Activated CD4-positive, alpha-beta memory T cell treated with anti-CD3 and anti-CD28 coated beads for 36 hours (primary cell): Measurements from ENCODE around the gene ITGA1. TPM values are rescaled to one million over a fixed set of nuclear protein-coding genes. Genes with fewer than 3 reads are reported as not detected.

Experiments
- CTCF ChIA-PET: fragments of 350-600 bp; sonication (Branson Sonifier 250); formaldehyde crosslinking; loops from one replicate; lab custom pipeline; 2021; ENCODE audit warnings: antibody characterized with exemption, inconsistent platforms; lab: Charles Lee
- POLR2A ChIA-PET: fragments of 350-600 bp; sonication (Branson Sonifier 250); formaldehyde crosslinking; loops from one replicate; lab custom pipeline; 2021; ENCODE audit warnings: antibody characterized with exemption; lab: Charles Lee
- DNase-seq: peaks from one replicate; pipeline ENCODE4 v3.0.0-alpha.2; 2020
- H3K27ac Mint-ChIP-seq: one replicate; pipeline ENCODE4 v1.8.0; 2021; ENCODE audit warnings: mixed read lengths
- H3K27me3 Mint-ChIP-seq: one replicate; pipeline ENCODE4 v1.8.0; 2021; ENCODE audit warnings: mixed read lengths
- H3K36me3 Mint-ChIP-seq: one replicate; pipeline ENCODE4 v1.8.0; 2021; ENCODE audit warnings: mixed read lengths
- H3K4me1 Mint-ChIP-seq: one replicate; pipeline ENCODE4 v1.8.0; 2021; ENCODE audit warnings: low read depth, mixed read lengths
- H3K4me3 Mint-ChIP-seq: one replicate; pipeline ENCODE4 v1.8.0; 2021; ENCODE audit warnings: mild to moderate bottlenecking, mixed read lengths
- H3K9me3 Mint-ChIP-seq: one replicate; pipeline ENCODE4 v1.8.0; 2021; ENCODE audit warnings: mixed read lengths
- intact Hi-C: fragments of 100-400 bp; cut with micrococcal nuclease; formaldehyde crosslinking; loops from one replicate; pipeline ENCODE4 v1.15.1; 2023
- total RNA-seq, 2 experiments: library from RNA; stranded (reverse); gene quantifications; one replicate each; pipeline ENCODE4 v1.2.3, GENCODE V29; 2021

Gene ITGA1
- total RNA-seq, 2 experiments from 2014 or later: 0.62 to 1.3 TPM

GRCh38 chr5:52943808-52944207 is 156.1 kb downstream of the ITGA1 start:
- ChIA-PET CTCF (interaction anchor here (1.0 to 2.6 kb wide), 6 partner anchors 10 to 261 kb away, joined by 3 to 16 read pairs (median 7); no protein-coding TSS in a partner anchor), POLR2A (interaction anchor here (1.4 kb wide), 1 partner anchor 149 kb away, joined by 3 read pairs; no protein-coding TSS in a partner anchor)
- Mint-ChIP-seq H3K27me3 (no peaks in the 10 kb centered on the region), H3K4me3 (no peak overlapping the region), H3K27ac (no peak overlapping the region), H3K4me1 (peaks cover 9% of the 10 kb centered on the region), H3K36me3 (no peaks in the 10 kb centered on the region), H3K9me3 (no peaks in the 10 kb centered on the region)
- intact Hi-C loops: no loop called here
- DNase-seq: no peak

GRCh38 chr5:52945040-52945439 is 157.3 kb downstream of the ITGA1 start:
- H3K9me3 Mint-ChIP-seq: no peaks in the 10 kb centered on the region
- H3K36me3 Mint-ChIP-seq: no peaks in the 10 kb centered on the region
- intact Hi-C loops: loop anchor here (5.0 kb wide), 1 partner anchor 1267 kb away; no protein-coding TSS in a partner anchor
- peak overlapping the region; percentile 50 for H3K4me3 Mint-ChIP-seq
- ChIA-PET CTCF (interaction anchor here (1.4 to 2.6 kb wide), 4 partner anchors 91 to 152 kb away, joined by 6 to 16 read pairs (median 10); no protein-coding TSS in a partner anchor), POLR2A (no interaction called here)
- no peak for DNase-seq
- H3K27ac Mint-ChIP-seq: no peak overlapping the region
- H3K4me1 Mint-ChIP-seq: peaks cover 9% of the 10 kb centered on the region
- no peaks in the 10 kb centered on the region for H3K27me3 Mint-ChIP-seq

- Mint-ChIP-seq H3K4me3 (no peak overlapping the region), H3K4me1 (peaks cover 9% of the 10 kb centered on the region), H3K36me3 (no peaks in the 10 kb centered on the region), H3K27ac (no peak overlapping the region), H3K9me3 (no peaks in the 10 kb centered on the region), H3K27me3 (no peaks in the 10 kb centered on the region)
- no peak for DNase-seq
- POLR2A ChIA-PET: no interaction called here
- intact Hi-C loops: loop anchor here (5.0 kb wide), 1 partner anchor 1265 kb away; no protein-coding TSS in a partner anchor
- CTCF ChIA-PET: interaction anchor here (0.8 to 8.3 kb wide), 9 partner anchors 8 to 1282 kb away, joined by 4 to 194 read pairs (median 26); partner anchors contain the start of gene MOCS2
Measured at GRCh38 chr5:52947208-52947607, 159.5 kb downstream of the ITGA1 start.

- H3K27ac Mint-ChIP-seq: no peak overlapping the region
- H3K36me3 Mint-ChIP-seq: no peaks in the 10 kb centered on the region
- no peaks in the 10 kb centered on the region for H3K27me3 Mint-ChIP-seq
- peaks cover 9% of the 10 kb centered on the region for H3K4me1 Mint-ChIP-seq
- intact Hi-C loops: loop anchor here (1.0 to 5.0 kb wide), 6 partner anchors 32 to 1264 kb away; partner anchors contain the start of genes ITGA2 and MOCS2
- ChIA-PET CTCF (interaction anchor here (0.5 to 8.3 kb wide), 31 partner anchors 9 to 1281 kb away, joined by 3 to 194 read pairs (median 7); partner anchors contain the start of genes ITGA2 and MOCS2), POLR2A (no interaction called here)
- no peak overlapping the region for H3K4me3 Mint-ChIP-seq
- DNase-seq: no peak
- H3K9me3 Mint-ChIP-seq: no peaks in the 10 kb centered on the region
Measured at GRCh38 chr5:52947851-52948250, 160.1 kb downstream of the ITGA1 start.

- no peak overlapping the region for H3K27ac Mint-ChIP-seq
- H3K27me3 Mint-ChIP-seq: no peaks in the 10 kb centered on the region
- intact Hi-C loops: loop anchor here (1.0 to 5.0 kb wide), 6 partner anchors 32 to 1264 kb away; partner anchors contain the start of genes ITGA2 and MOCS2
- H3K9me3 Mint-ChIP-seq: no peaks in the 10 kb centered on the region
- peak; percentile 74 for DNase-seq
- CTCF ChIA-PET: interaction anchor here (0.5 to 8.3 kb wide), 39 partner anchors 10 to 1280 kb away, joined by 3 to 194 read pairs (median 6); partner anchors contain the start of genes ITGA2 and MOCS2
- no peak overlapping the region for H3K4me3 Mint-ChIP-seq
- H3K36me3 Mint-ChIP-seq: no peaks in the 10 kb centered on the region
- H3K4me1 Mint-ChIP-seq: peaks cover 9% of the 10 kb centered on the region
- POLR2A ChIA-PET: interaction anchor here (1.4 to 1.7 kb wide), 2 partner anchors 141 to 161 kb away, joined by 4 to 5 read pairs; partner anchors contain the start of gene MOCS2
Measured at GRCh38 chr5:52948418-52949076, 160.8 kb downstream of the ITGA1 start.

GRCh38 chr5:52950686-52951085 is 163.0 kb downstream of the ITGA1 start:
- CTCF ChIA-PET: interaction anchor here (1.0 to 8.3 kb wide), 6 partner anchors 35 to 147 kb away, joined by 3 to 194 read pairs (median 22); no protein-coding TSS in a partner anchor
- DNase-seq: no peak
- H3K4me3 Mint-ChIP-seq: no peak overlapping the region
- H3K4me1 Mint-ChIP-seq: peaks cover 9% of the 10 kb centered on the region
- POLR2A ChIA-PET: no interaction called here
- no peaks in the 10 kb centered on the region for H3K36me3 Mint-ChIP-seq
- H3K9me3 Mint-ChIP-seq: no peaks in the 10 kb centered on the region
- intact Hi-C loops: no loop called here
- H3K27me3 Mint-ChIP-seq: no peaks in the 10 kb centered on the region
- no peak overlapping the region for H3K27ac Mint-ChIP-seq

- H3K27me3 Mint-ChIP-seq: no peaks in the 10 kb centered on the region
- DNase-seq: no peak
- POLR2A ChIA-PET: no interaction called here
- H3K4me1 Mint-ChIP-seq: peaks cover 5% of the 10 kb centered on the region
- H3K4me3 Mint-ChIP-seq: no peak overlapping the region
- no peaks in the 10 kb centered on the region for H3K9me3 Mint-ChIP-seq
- intact Hi-C loops: no loop called here
- CTCF ChIA-PET: interaction anchor here (1.5 to 8.3 kb wide), 2 partner anchors 146 to 157 kb away, joined by 3 to 194 read pairs; partner anchors contain the start of gene MOCS2
- no peaks in the 10 kb centered on the region for H3K36me3 Mint-ChIP-seq
- H3K27ac Mint-ChIP-seq: no peak overlapping the region
Measured at GRCh38 chr5:52952483-52952882, 164.8 kb downstream of the ITGA1 start.

GRCh38 chr5:52956014-52956413 is 168.3 kb downstream of the ITGA1 start:
- Mint-ChIP-seq H3K27me3 (peaks cover 3% of the 10 kb centered on the region), H3K4me3 (no peak overlapping the region), H3K27ac (no peak overlapping the region), H3K9me3 (no peaks in the 10 kb centered on the region), H3K36me3 (no peaks in the 10 kb centered on the region), H3K4me1 (no peaks in the 10 kb centered on the region)
- CTCF ChIA-PET: no interaction called here
- POLR2A ChIA-PET: no interaction called here
- DNase-seq: no peak
- intact Hi-C loops: no loop called here

GRCh38 chr5:52956915-52957747 is 169.4 kb downstream of the ITGA1 start:
- Mint-ChIP-seq H3K36me3 (no peaks in the 10 kb centered on the region), H3K4me1 (no peaks in the 10 kb centered on the region), H3K27ac (no peak overlapping the region), H3K27me3 (peaks cover 3% of the 10 kb centered on the region), H3K9me3 (no peaks in the 10 kb centered on the region), H3K4me3 (no peak overlapping the region)
- CTCF ChIA-PET: interaction anchor here (1.9 kb wide), 1 partner anchor 8 kb away, joined by 7 read pairs; no protein-coding TSS in a partner anchor
- intact Hi-C loops: no loop called here
- POLR2A ChIA-PET: no interaction called here
- no peak for DNase-seq

- no peaks in the 10 kb centered on the region for H3K4me1 Mint-ChIP-seq
- H3K9me3 Mint-ChIP-seq: peaks cover 3% of the 10 kb centered on the region
- POLR2A ChIA-PET: no interaction called here
- no peak for DNase-seq
- peaks cover 3% of the 10 kb centered on the region for H3K27me3 Mint-ChIP-seq
- H3K27ac Mint-ChIP-seq: no peak overlapping the region
- H3K36me3 Mint-ChIP-seq: no peaks in the 10 kb centered on the region
- H3K4me3 Mint-ChIP-seq: no peak overlapping the region
- intact Hi-C loops: no loop called here
- CTCF ChIA-PET: interaction anchor here (0.6 to 1.8 kb wide), 3 partner anchors 13 to 136 kb away, joined by 3 to 6 read pairs (median 4); no protein-coding TSS in a partner anchor
Measured at GRCh38 chr5:52961274-52961681, 173.6 kb downstream of the ITGA1 start.

GRCh38 chr5:52963636-52964035 is 175.9 kb downstream of the ITGA1 start:
- POLR2A ChIA-PET: no interaction called here
- Mint-ChIP-seq H3K36me3 (peaks cover under 1% of the 10 kb centered on the region), H3K4me3 (no peak overlapping the region), H3K9me3 (peaks cover 7% of the 10 kb centered on the region), H3K4me1 (no peaks in the 10 kb centered on the region), H3K27ac (no peak overlapping the region), H3K27me3 (peaks cover 4% of the 10 kb centered on the region)
- CTCF ChIA-PET: interaction anchor here (0.6 to 0.9 kb wide), 2 partner anchors 126 to 515 kb away, joined by 3 read pairs; no protein-coding TSS in a partner anchor
- DNase-seq: no peak
- intact Hi-C loops: no loop called here
